Astrocyte (in vitro differentiated cells and primary cell): ENCODE measurements around the gene SPN. TPM values are rescaled to one million over a fixed set of nuclear protein-coding genes. Genes with fewer than 3 reads are reported as not detected.
"Not testable (repeated sequence)": the region's sequence is repeated elsewhere in the genome, so short reads cannot be mapped to it uniquely, and the experiment has no call there.

Experiments
- DNase-seq: peaks from one replicate; pipeline ENCODE4 v3.0.0-alpha.2; 2010; ENCODE audit warnings: low read depth
- FAIRE-seq: peaks from 2 replicates; lab custom pipeline; 2011; peaks lifted over from hg19 to GRCh38; lab: Jason Lieb, UNC
- H2AFZ ChIP-seq: 2 replicates; pipeline ENCODE4 v1.6.0; 2012; ENCODE audit warnings: low read depth, low read length, inconsistent platforms
- H3K27ac ChIP-seq: 2 replicates; pipeline ENCODE4 v1.5.1; 2011; ENCODE audit warnings: low read depth, low read length, inconsistent platforms
- H3K27me3 ChIP-seq: 2 replicates; pipeline ENCODE4 v1.6.0; 2011; ENCODE audit warnings: low read length, inconsistent platforms; ENCODE audit not compliant: insufficient read depth
- H3K36me3 ChIP-seq: 2 replicates; pipeline ENCODE4 v1.5.1; 2011; ENCODE audit warnings: low read length, inconsistent platforms; ENCODE audit not compliant: insufficient read depth
- H3K4me1 ChIP-seq: 2 replicates; pipeline ENCODE4 v1.5.1; 2011; ENCODE audit warnings: low read length, inconsistent platforms; ENCODE audit not compliant: insufficient read depth
- H3K4me2 ChIP-seq: 2 replicates; pipeline ENCODE4 v1.6.0; 2012; ENCODE audit warnings: low read length, inconsistent platforms
- H3K4me3 ChIP-seq: 2 replicates; pipeline ENCODE4 v1.5.1; 2011; ENCODE audit warnings: low read depth, mild to moderate bottlenecking, low read length, inconsistent platforms; ENCODE audit not compliant: insufficient read depth
- H3K79me2 ChIP-seq: 2 replicates; pipeline ENCODE4 v1.6.0; 2012; ENCODE audit warnings: mild to moderate bottlenecking, low read length, inconsistent platforms; ENCODE audit not compliant: insufficient read depth
- H3K9ac ChIP-seq: 2 replicates; pipeline ENCODE4 v1.6.0; 2012; ENCODE audit warnings: mild to moderate bottlenecking, low read length, inconsistent platforms
- H3K9me3 ChIP-seq: 2 replicates; pipeline ENCODE4 v1.5.1; 2012; ENCODE audit warnings: low read depth, mild to moderate bottlenecking, low read length, inconsistent platforms; ENCODE audit not compliant: insufficient read depth
- H4K20me1 ChIP-seq: 2 replicates; pipeline ENCODE4 v1.6.0; 2012; ENCODE audit warnings: low read length, inconsistent platforms; ENCODE audit not compliant: insufficient read depth
- H3K27ac Mint-ChIP-seq: one replicate; pipeline ENCODE4 v1.8.0; 2021; ENCODE audit warnings: mild to moderate bottlenecking, mixed read lengths; ENCODE audit not compliant: unreplicated experiment
- H3K27me3 Mint-ChIP-seq: one replicate; pipeline ENCODE4 v1.8.0; 2021; ENCODE audit warnings: low read depth, mixed read lengths; ENCODE audit not compliant: unreplicated experiment
- H3K36me3 Mint-ChIP-seq: one replicate; pipeline ENCODE4 v1.8.0; 2021; ENCODE audit warnings: low read depth, mixed read lengths; ENCODE audit not compliant: unreplicated experiment
- H3K4me1 Mint-ChIP-seq: one replicate; pipeline ENCODE4 v1.8.0; 2021; ENCODE audit warnings: low read depth, mixed read lengths; ENCODE audit not compliant: unreplicated experiment
- H3K4me3 Mint-ChIP-seq: one replicate; pipeline ENCODE4 v1.8.0; 2021; ENCODE audit warnings: mild to moderate bottlenecking, moderate library complexity, mixed read lengths; ENCODE audit not compliant: unreplicated experiment
- H3K9me3 Mint-ChIP-seq: one replicate; pipeline ENCODE4 v1.8.0; 2021; ENCODE audit warnings: mild to moderate bottlenecking, mixed read lengths; ENCODE audit not compliant: unreplicated experiment
- total RNA-seq: library from RNA; stranded (reverse); gene quantifications from 2 replicates; pipeline ENCODE4 v1.2.1, GENCODE V29; 2021

The SPN gene
- total RNA-seq, 1 donor from 2014 or later: 0.07 TPM

GRCh38 chr16:29620591-29620990, 42.5 kb upstream of the SPN start:
- not testable (repeated sequence) for H3K9ac ChIP-seq, FAIRE-seq, DNase-seq

GRCh38 chr16:29622738-29623137, 40.3 kb upstream of the SPN start:
- H3K4me3 Mint-ChIP-seq, H3K27me3 Mint-ChIP-seq: not testable (repeated sequence)

More at GRCh38 chr16:29620591-29620990, 42.5 kb upstream of the SPN start:
- not testable (repeated sequence) for H2AFZ ChIP-seq, H3K4me3 Mint-ChIP-seq, H3K4me3 ChIP-seq, H3K4me1 ChIP-seq, H3K27ac Mint-ChIP-seq, H3K9me3 Mint-ChIP-seq, H3K27me3 ChIP-seq, H3K79me2 ChIP-seq, H3K27ac ChIP-seq, H3K4me2 ChIP-seq, H4K20me1 ChIP-seq, H3K27me3 Mint-ChIP-seq, H3K36me3 Mint-ChIP-seq, H3K4me1 Mint-ChIP-seq, H3K9me3 ChIP-seq, H3K36me3 ChIP-seq

GRCh38 chr16:29623253-29623652, 39.8 kb upstream of the SPN start:
- not testable (repeated sequence) for H3K9ac ChIP-seq, H3K4me1 Mint-ChIP-seq, H3K27me3 ChIP-seq, FAIRE-seq, H3K4me1 ChIP-seq, H3K36me3 Mint-ChIP-seq, H3K27ac ChIP-seq, H2AFZ ChIP-seq, H3K4me3 ChIP-seq, H3K79me2 ChIP-seq, H3K4me3 Mint-ChIP-seq, H3K27ac Mint-ChIP-seq, H3K27me3 Mint-ChIP-seq, H3K36me3 ChIP-seq, H3K9me3 Mint-ChIP-seq, H3K9me3 ChIP-seq, H3K4me2 ChIP-seq, DNase-seq, H4K20me1 ChIP-seq

More at GRCh38 chr16:29622738-29623137, 40.3 kb upstream of the SPN start:
- not testable (repeated sequence) for H3K27ac ChIP-seq, H3K36me3 ChIP-seq, H3K9ac ChIP-seq, DNase-seq, H3K27me3 ChIP-seq, H3K9me3 Mint-ChIP-seq, H3K4me2 ChIP-seq, H2AFZ ChIP-seq, H4K20me1 ChIP-seq, H3K79me2 ChIP-seq, H3K9me3 ChIP-seq, H3K27ac Mint-ChIP-seq, FAIRE-seq, H3K4me1 Mint-ChIP-seq, H3K4me1 ChIP-seq, H3K4me3 ChIP-seq, H3K36me3 Mint-ChIP-seq

GRCh38 chr16:29625114-29625513, 37.9 kb upstream of the SPN start:
- H3K9ac ChIP-seq, H3K4me2 ChIP-seq, H3K27ac Mint-ChIP-seq, H3K9me3 ChIP-seq, H3K36me3 ChIP-seq, H3K27me3 Mint-ChIP-seq, H3K79me2 ChIP-seq, H2AFZ ChIP-seq, H3K4me3 ChIP-seq, H4K20me1 ChIP-seq, H3K4me1 Mint-ChIP-seq, H3K36me3 Mint-ChIP-seq, H3K27me3 ChIP-seq, DNase-seq, H3K4me3 Mint-ChIP-seq, H3K27ac ChIP-seq, FAIRE-seq, H3K9me3 Mint-ChIP-seq, H3K4me1 ChIP-seq: not testable (repeated sequence)

GRCh38 chr16:29626778-29627331, 36.2 kb upstream of the SPN start:
- not testable (repeated sequence) for H3K4me3 ChIP-seq, H3K27me3 ChIP-seq, H3K4me1 Mint-ChIP-seq, H3K9me3 ChIP-seq, H3K4me1 ChIP-seq, H3K9me3 Mint-ChIP-seq, H2AFZ ChIP-seq, H3K36me3 ChIP-seq, H3K27ac Mint-ChIP-seq, H3K9ac ChIP-seq, H3K4me2 ChIP-seq, DNase-seq, FAIRE-seq, H3K27me3 Mint-ChIP-seq, H4K20me1 ChIP-seq, H3K4me3 Mint-ChIP-seq, H3K79me2 ChIP-seq, H3K36me3 Mint-ChIP-seq, H3K27ac ChIP-seq

DNA sequence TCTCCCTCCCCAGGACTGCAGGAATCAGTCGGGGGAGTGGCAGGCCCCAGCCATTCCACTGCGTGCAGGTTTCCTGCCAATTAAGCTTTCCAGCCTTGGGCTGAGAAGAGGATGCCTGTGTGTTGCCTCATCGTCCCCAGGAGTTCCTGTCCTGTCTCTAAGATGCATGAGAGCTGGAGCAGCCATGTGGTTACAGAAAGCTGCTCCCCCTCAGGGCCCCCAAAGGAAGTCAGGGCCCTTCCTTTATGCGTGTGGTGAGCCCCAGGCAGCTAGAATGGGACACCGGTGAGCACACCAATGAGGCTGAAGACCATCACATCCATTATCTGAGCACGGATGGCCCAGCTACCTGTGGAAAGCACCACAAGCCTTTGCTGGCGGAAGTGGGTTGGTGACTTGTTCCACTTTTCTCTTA, 35.4 kb upstream of the SPN start:
- H3K27me3 Mint-ChIP-seq, H3K27ac ChIP-seq, H3K4me3 Mint-ChIP-seq, H3K9ac ChIP-seq, H3K4me1 Mint-ChIP-seq, FAIRE-seq, H3K79me2 ChIP-seq, H3K27ac Mint-ChIP-seq, H3K9me3 Mint-ChIP-seq, H3K4me1 ChIP-seq, H2AFZ ChIP-seq, H3K9me3 ChIP-seq, H3K27me3 ChIP-seq, H4K20me1 ChIP-seq, H3K4me3 ChIP-seq, H3K36me3 ChIP-seq, H3K4me2 ChIP-seq, H3K36me3 Mint-ChIP-seq: not testable (repeated sequence)
- DNase-seq: peak; percentile 11
